GM21381 (cell line): ENCODE data around the gene PLEKHO2.
"Not testable (repeated sequence)": the region's sequence is repeated elsewhere in the genome, so short reads cannot be mapped to it uniquely, and the experiment has no call there.

Experiments used
- ATAC-seq: cut with Tn5 transposase; IDR thresholded peaks from one replicate; pipeline ENCODE4 v1.9.1; 2021; ENCODE audit warnings: mild to moderate bottlenecking, moderate library complexity; ENCODE audit not compliant: unreplicated experiment

The PLEKHO2 gene, protein sequence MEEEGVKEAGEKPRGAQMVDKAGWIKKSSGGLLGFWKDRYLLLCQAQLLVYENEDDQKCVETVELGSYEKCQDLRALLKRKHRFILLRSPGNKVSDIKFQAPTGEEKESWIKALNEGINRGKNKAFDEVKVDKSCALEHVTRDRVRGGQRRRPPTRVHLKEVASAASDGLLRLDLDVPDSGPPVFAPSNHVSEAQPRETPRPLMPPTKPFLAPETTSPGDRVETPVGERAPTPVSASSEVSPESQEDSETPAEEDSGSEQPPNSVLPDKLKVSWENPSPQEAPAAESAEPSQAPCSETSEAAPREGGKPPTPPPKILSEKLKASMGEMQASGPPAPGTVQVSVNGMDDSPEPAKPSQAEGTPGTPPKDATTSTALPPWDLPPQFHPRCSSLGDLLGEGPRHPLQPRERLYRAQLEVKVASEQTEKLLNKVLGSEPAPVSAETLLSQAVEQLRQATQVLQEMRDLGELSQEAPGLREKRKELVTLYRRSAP

DNA sequence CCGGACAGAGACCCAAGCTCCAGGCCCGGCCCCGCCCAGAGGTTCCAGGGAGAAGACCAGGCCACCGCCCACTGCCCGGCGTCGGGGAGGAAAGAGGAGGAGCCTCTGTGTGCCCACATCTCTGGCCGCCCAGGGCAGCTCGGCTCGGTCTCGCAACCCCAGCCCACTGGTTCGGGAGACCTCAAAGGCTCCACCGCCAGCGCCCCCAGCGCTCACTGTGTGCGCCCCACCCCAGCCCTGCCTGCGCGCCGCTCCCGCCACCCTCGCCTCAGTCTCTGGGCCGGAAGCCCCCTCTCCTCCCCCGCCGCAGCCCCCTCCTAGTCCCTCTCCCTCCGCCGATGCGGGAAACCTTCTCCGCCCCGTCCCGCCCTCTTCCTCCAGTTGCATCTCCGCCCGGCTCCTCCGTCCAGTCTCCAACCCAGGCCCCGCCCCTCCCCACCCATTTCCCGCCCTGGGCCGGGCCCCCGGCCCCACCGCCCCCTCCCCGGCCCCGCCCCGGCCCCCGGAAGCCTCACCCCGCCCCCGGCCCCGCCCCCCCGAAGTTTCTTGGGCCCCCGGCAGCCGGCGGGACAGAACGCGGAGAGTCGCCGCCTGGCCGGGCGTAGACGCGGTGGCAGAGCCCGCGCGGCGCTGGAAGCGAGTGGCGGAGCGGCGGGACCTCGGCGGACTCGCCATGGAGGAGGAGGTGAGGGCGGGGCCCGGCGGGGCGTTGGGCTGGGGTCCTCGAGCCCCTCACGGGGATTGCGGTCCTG is at the start of gene PLEKHO2:
PLEKHO2 (plus strand) TSS at position 572 of the 752 bp plus-strand sequence; CDS start at position 674, 102 bp downstream.
- ATAC-seq = peak; percentile 50

DNA sequence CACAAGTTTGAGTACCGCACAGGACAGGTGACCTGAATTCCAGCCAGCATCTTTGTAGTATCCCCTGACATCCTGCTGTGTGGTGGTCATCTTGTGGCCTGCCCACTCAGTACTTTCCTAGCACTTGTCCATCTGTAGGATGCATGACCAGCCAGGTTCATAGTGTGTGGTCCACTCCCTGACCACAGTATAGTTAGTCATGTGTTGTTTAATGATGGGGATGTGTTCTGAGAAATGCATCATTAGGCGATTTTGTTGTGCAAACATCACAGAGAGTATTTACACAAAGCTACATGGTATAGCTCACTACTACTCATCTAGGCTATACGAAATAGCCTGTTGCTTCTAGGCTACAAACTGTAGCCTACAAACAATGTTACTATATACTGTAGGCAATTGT is 49.4 kb upstream of the PLEKHO2 start:
- no peak for ATAC-seq

DNA sequence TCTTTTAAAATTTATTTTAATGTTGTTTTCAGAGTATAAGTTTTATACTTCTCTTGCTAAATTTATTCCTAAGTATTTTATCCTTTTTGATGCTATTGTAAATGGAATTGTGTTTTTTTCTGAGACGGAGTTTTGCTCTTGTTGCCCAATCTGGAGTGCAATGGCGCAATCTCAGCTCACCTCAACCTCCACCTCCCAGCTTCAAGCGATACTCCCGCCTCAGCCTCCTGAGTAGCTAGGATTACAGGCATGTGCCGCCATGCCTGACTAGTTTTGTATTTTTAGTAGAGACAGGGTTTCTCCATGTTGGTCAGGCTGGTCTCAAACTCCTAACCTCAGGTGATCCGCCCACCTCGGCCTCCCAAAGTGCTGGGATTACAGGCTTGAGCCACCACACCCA is 46.4 kb upstream of the PLEKHO2 start:
- ATAC-seq = not testable (repeated sequence)

DNA sequence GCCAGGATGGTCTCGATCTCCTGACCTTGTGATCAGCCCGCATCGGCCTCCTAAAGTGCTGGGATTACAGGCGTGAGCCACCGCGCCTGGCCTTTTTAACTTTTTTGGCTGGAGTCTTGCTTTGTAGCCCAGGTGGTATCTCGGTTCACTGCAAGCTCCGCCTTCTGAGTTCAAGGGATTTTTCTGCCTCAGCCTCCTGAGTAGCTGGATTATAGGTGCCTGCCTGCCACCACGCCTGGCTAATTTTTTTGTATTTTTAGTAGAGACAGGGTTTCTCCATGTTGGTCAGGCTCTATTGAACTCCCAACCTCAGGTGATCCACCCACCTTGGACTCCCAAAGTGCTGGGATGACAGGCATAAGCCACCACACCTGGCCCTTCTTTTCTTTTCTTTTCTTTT is 45.8 kb upstream of the PLEKHO2 start:
- not testable (repeated sequence) for ATAC-seq

DNA sequence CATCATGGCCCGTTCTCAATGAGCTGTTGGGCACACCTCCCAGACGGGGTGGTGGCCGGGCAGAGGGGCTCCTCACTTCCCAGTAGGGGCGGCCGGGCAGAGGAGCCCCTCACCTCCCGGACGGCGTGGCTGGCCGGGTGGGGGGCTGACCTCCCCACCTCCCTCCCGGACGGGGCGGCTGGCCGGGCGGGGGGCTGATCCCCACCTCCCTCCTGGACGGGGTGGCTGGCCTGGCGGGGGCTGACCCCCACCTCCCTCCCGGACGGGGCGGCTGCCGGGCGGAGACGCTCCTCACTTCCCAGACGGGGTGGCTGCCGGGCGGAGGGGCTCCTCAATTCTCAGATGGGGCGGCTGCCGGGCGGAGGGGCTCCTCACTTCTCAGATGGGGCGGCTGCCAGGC is 42.8 kb upstream of the PLEKHO2 start:
- not testable (repeated sequence) for ATAC-seq

DNA sequence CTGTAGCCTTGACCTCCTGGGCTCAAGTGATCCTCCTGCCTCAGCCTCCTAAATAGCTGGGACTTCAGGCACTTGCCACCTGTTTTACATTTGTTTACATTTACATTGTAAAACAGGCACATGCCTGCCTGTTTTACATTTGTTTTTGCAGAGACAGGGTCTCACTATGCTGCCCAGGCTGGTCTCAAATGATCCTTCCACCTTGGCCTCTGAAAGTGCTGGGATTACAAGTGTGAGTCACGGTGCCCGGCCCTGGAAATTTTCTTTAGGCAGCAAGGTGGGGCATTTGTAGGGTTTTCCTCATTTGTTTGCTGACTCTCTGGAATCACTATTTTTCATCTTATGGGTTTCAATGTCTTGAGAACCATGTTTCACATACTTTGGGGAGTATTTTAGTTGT is 41.2 kb upstream of the PLEKHO2 start:
- no peak for ATAC-seq

DNA sequence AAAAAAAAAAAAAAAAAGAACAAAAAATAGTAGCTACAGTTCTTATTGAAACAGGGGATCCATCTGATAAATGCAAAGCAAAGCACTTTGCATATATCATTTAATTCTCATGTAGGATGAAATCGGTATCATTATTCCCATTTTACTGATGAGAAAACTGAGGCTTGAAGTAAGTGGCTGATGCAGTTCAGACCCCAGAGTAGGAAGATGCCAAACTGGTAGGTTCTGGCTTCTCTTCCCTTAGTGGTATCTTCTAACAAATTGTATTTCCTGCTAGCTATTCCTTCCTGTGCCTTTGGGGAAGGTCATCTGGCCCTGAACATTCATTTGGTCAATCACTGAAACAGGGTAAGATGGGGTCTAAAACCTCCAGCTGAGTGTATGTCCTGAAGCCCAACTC is 38.2 kb upstream of the PLEKHO2 start:
- ATAC-seq = no peak

DNA sequence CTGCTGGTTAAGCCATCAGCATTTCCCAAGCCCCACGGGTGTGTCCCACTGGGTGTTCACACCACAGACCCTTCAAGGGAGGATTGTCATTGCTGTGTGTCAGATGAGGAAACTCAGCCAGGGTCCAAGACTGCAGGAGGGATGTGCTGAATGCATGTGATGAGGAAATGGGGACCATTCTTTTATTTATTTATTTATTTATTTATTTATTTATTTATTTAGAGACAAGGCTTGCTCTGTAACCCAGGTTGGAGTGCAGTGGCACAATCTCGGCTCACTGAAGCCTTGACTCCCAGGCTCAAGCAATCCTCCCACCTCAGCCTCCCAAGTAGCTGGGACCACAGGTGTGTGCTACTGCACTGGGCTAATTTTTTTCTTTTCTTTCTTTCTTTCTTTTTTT is 37.1 kb upstream of the PLEKHO2 start:
- no peak for ATAC-seq

DNA sequence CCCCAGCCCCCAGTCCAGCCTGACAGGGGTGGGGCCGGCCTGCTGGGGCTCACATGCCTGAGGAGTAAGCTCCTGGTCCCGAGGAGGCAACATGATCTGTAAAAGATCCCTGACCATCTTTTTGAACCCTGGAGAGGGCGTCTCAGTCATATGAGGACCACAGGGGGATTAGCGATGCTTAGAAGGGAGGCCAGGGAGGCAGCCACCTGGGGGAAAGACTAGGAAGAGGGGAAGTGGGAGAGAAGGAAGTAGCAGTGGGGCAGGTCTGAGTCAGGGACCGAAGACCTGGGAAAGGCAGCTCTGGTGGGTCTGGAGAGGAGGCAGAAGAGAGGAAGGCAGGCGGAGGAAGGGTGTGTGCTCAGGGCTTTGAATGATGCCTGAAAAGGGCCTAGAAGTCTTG is 35.2 kb upstream of the PLEKHO2 start:
- ATAC-seq = no peak

DNA sequence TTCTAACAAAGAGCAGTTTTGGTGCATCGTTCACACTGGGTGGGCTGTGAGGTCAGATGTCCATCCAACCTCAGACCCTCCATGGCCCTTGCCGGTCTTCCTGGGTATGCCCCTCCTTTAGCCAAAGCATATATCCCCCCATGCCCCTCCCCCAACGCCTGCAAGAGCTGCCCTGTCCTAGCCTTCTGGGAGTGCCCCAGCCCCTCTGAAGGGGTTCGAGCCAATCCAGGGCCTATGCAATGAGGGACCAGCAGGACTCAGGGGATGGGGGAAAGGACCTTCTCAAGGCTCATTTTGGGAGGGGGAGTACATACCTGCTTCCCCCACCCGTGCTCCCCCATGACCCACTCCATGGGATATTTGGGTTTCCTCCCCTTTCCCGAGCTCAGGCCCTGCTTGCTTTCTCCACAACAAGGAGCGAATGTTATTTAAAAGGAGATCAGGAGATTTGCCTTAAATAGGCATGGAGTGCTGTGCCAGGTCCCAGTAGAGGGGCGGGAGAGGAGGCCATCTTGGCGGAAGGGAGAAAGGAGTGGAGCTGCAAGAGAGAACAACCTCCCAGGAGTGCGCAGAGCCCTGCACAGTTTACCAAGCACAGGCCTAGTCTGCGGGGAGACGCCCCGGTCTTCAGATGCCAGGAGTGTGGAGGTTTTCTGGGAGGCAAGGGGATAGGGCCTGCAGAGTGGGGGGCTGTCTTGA is 34.5 kb upstream of the PLEKHO2 start:
- no peak for ATAC-seq

DNA sequence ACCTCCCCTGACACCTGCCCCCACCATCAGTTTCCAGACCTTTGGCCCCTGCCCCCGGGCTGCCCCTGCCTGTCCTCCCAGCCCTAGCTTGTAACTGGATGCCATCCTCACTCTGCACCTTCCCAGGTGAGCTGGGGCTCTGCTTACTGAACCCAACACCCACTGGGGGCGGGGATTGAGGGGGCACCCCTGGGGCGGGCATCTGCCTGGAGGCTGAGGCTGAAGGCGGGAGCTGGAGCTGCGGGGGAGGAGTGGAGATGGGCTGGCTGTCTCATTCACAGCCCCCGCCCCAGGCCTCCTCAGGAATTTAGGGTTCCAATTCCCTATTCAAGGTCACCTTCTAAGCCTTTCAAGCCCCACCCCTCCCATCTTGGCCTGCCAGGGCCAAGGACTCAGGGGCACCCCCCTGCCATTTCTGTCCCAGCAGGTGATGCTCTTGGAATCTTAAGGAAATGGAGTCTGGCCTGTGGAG is 33.9 kb upstream of the PLEKHO2 start:
- ATAC-seq = no peak

DNA sequence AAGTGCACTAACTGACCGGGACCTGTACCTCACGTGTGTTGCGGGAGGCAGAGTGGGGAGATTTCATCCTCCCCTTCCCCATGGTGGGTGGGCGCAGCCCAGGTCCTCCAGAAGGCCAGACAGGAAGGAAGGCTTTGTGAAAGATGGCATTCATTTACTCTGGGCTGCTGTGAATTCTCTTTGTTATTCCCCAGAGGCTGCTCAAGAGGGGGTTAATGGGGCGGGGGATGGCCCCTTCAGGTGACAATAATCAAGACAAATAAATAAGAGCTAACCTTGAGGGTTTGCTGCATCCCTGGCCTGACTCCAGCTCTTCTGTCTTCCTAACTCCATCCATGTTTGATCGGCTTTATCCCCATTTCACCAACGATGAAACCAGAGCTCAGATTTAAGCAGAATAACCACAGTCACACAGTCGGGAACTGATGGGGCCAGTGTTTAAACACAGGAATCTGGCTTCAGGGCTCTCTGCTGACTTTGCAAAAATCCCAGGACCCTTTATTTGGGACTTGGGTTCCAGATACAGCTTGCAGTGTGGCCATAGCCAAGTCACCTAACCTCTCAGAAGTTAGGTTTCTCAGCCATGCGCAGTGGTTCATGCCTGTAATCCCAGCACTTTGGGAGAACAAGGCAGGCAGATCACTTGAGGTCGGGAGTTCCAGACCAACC is 32.8 kb upstream of the PLEKHO2 start:
- no peak for ATAC-seq

DNA sequence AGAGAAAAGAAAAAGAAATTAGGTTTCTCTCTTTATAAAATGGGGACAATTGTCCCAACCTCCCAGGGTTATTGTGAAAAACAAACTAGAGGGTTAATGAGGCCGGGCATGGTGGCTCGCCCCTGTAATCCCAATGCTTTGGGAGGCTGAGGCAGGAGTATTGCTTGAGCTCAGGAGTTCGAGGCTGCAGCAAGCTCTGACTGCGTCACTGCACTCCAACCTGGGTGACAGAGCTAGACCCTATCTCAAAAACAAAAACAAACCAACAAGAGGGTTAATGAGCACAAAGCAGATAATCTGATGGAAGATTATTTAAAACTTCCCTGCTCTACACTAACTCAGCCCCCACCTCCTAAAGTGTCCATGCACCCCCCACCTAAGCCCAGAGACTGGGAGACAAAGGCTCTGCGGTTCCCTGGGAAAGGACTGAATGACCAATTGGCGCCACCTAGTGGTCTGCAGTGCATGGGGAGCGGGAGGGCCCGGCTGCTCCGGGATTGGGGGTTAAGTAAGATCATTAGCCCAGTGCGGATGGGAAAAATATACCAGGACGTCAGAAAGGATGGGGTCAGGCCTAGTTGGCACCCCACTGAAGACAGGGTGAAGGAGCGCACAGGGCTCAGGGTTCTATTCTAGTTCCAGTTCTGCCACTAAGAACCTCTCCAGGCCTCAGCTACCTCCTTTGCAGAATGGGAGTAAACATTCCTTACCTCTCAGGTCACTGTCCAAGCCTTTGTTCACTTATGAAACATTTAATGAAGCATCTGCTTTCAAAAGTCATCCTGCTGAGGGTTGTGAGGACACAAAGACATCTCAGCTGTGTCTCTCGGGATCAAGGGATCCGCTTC is 31.8 kb upstream of the PLEKHO2 start:
- ATAC-seq = no peak

DNA sequence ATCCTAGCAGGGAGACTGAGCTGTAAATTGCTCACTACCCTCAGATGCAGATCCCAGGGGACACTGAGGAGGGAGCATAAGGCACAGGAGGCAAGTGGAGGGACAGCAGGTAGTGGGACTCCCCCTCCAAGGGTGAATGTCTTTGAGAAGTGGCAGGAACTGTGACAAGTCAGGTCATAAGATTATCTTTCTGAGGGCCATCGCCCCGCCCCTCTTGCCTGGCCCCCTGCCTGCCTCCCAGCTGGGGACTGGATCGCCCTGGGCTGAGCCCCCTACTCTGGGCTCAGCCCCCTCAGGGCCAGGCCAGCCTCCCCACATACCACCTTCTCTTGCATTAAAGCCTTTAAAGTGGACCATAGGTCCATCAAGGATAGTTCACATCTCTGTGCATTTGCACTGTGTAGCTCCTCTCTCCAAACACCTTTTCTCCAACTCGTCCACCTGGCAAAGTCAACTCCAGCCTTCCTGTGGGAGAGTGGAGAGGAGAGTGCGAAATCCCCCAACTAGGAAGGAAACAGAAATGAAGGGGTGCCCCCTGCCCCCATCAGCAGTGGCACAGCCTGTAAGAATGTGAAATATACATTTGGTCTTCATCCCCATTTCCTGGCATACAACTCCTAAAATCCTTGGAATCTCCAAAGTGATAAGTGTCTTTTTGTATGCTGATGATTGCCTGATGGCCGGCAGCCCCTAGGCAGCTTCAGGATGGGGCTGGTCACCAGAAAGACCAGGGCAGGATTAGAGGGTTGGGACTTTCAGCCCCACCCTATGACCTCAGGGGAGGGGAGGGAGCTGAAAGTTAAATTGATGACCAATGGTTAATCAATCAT is 31.0 kb upstream of the PLEKHO2 start:
- no peak for ATAC-seq

DNA sequence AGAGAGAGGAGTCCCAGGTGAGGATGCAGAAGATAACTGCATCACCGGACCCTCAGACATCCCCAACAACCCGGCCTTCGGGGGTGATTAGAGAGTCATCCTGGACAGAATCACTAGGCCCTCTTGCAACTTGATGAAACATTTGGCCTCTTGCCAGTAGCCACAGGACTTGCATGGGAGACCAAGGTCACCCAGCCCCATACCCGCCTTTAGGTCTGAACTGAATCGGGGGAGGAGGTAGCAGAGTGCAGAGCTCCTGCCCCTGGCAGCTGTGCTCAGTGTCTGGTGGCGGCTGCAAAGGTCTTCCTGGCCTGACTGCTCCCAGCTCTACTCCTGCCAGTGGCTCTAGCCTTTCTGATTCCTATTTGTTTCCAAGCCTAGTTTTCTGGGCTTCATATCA is 28.6 kb upstream of the PLEKHO2 start:
- no peak for ATAC-seq

DNA sequence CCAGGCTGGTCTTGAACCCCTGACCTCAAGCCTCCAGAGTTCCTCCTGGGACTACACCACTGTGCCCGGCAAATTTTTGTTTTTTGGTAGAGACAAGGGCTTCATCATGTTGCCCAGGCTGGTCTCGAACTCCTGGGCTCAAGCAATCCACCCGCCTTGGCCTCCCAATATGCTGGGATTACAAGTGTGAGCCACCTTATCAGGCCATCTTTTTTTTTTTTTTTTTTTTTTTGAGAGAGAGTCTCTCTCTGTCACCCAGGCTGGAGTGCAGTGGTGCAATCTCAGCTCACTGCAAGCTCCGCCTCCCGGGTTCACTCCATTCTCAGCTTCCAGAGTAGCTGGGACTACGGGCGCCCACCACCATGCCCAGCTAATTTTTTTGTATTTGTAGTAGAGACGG is 27.4 kb upstream of the PLEKHO2 start:
- ATAC-seq = not testable (repeated sequence)

DNA sequence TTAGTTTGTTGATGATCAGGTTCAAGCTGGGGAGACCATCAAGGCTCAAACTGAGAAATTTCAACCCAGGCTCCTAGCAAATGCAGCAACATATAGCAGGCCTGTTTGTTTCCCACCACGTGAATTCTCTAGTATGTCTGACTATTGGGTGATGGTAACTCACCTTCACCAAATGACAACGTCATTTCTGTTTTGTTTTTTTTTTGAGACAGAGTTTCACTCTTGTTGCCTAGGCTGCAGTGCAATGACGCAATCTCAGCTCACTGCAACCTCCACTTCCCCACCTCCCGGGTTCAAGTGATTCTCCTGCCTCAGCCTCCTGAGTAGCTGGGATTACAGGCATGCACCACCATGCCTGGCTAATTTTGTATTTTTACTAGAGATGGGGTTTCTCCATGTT is 26.8 kb upstream of the PLEKHO2 start:
- not testable (repeated sequence) for ATAC-seq

DNA sequence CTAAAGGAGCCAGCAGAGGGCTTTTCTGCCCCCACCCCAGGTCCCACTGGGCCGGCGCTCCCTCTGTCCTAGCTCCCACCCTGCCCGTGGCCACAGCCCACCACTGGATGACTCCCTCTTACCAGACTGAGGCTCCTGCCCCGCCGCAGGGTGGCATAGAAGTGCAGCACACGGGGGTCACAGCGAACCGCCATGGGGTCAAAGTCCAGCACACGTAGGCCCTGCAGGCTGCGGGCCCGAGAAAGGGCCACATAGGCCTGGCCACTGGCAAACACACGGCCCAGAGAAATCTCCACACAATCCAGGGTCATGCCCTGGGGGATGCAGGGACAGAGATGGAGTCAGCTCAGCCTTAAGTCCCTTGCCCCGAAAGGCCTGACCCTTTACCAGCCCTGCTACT is 25.3 kb upstream of the PLEKHO2 start:
- no peak for ATAC-seq

DNA sequence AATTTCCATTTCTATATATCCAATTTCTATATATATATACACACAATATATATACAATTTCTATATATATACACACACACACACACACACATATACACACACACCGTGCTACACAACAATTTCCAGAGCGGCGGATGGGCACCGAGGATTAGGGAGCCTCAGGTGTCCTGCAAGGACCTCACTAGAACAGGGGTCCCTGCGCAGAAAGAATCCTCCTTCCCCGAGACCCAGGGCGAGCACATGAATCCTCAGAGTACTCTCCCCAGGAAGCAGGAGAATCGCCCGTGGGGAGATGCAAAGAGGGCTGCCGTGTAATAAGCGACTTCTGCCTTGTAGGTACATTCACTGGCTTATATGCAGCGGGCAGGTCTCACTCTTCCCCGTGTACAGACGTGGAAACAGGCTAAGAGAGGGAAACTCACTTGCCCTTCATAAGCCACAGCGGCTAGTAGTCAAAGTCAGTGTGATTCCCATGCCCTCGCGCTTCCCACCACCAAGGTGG is 16.7 kb upstream of the PLEKHO2 start:
- no peak for ATAC-seq
